Measurements from ENCODE around the gene XDH.

Gene XDH

DNA sequence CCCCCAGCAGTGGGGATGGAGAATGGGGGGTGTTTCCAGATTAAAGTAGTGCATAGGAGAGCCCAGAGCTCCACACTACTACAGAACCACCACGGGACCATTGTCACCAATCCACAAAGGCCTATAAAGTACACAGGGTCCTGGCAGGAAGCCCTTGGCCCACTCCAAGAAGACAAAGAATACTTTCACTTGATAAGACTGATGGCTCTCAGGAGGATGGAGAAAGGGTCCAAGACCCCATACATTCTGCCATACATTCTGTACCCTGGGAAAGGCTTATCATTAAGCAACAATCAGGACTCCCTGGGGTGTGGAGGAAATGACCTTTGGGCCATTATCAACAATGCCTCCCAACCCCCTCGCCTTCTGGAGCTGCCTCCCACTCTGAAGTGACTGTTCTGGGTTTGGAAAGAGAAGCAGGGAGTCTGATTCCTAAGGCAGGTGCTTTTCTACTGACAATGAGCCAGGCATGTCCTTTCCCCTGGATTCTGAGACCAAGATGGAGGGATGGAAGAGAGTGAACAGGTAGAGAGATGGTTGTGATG is 85.4 kb downstream of the XDH start:
- DNase-seq (ENCODE audit: low spot score) = no peak

DNA sequence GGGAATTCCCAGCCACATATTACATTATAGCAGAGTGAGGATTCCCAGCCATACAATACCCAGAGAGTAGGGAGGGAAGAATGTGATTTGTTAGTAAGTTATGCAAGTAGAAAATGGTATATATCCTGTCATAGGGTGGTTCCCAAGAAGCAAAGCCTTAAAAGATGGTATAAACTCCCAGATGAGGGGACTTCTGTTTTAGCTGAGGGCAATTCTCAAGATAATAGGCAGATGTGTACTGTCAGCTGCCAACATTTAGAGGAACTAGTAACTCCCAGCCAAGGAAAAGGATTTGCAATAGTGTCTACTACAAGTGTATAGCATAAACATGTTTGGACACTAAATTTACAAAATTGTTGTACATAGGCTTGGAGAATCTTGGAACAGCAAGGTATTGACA is 86.5 kb downstream of the XDH start:
- DNase-seq (ENCODE audit: low spot score) = no peak

DNA sequence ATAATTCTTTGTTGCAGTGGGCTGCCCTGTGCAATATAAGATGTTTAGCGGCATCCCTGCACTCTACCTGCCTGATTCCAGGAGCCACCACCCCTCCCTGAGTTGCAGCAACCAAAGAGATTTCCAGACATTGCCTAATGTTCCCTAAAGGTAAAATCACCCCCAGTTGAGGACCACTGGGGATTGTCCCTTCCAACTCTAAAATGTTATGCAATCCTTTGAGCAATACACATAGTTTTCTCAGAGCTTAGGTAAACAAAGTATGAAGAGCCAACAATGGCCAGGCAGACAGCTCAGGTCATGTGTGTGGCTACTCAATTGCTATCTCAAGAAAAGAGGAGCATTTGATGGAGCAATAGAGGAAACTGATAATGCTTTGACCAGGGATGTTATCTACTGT is 87.0 kb downstream of the XDH start:
- no peak for DNase-seq (ENCODE audit: low spot score)

DNA sequence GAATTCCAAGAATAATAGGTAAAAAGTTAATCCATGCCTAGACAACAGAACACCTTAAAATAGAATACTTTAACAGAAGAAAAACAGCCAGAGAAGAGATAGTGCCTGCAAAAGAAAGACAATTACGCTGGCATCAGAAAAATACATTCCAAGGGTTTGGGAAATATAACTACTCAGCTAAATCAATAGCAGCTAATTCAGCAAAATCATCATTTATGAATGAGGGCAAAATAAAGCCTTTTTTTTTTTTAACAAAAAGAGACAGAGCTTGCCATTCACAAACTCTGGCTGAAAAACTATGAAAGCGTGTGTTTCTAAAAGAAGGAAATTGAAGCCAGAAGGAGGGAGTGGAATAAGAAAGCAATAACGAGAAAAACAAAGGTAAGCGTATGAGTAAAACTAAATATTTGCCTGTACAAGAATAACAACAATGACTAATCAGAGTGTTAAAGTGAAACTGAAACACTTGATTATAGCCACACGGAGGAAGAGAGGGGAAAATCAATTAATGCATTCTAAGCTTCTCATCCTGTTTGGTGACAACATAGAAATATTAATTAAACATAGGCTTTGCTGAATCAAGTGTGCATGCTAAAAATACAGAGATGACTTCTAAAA is 90.4 kb downstream of the XDH start:
- no peak for DNase-seq (ENCODE audit: low spot score)

DNA sequence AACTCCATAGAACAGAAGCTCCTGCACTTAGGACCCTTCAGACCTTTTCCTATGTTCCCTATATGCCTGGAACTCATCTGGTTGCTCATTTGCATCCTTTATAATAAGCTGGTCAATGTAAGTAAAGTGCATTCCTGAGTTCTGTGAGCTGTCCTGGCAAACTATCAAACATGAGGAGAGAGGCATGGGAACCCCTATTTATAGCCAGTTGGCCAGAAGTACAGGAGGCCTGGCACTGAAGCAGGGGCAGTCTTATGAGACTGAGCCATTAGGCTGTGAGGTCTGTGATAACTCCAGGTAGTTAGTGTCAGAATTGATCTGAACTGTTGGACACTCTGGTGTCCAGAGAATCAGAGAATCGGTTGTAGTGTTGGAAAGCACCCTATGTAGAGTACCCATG is 92.2 kb downstream of the XDH start:
- no peak for DNase-seq (ENCODE audit: low spot score)

DNA sequence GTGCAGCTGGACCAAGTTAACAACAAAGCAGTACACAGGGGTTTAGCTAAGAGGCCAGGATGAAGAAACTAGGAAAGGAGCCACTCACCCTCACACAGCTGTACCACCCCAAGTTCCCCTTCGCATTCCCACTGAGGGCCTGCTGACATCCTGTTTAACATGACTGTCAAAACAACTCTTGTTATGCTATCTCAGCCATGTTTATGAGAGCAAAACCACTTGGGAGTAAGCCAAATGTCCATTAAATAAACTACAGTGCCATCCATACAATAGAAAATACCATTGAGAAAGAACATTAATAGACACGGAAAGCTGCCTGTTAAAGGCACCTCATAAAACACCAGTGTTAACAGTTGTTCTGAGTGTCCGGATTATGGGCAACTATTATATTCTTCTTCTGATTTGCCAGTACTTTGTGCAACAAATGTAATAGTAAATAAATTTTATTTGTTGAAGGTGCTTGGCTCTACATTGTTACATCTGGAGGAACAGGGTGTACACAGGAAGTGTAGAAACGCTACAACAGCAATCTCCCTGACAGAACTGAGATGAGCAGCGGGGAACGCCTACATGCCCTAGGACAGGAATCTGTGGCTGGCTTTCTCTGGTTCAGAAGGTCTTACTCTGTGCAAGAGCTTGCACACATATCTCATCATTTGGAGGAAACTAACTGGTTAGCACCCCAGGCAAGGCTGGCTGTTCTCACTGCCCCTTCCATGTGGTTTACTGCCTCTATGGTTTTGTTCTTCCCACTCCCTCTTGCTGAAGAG is 95.0 kb downstream of the XDH start:
- no peak for DNase-seq (ENCODE audit: low spot score)

DNA sequence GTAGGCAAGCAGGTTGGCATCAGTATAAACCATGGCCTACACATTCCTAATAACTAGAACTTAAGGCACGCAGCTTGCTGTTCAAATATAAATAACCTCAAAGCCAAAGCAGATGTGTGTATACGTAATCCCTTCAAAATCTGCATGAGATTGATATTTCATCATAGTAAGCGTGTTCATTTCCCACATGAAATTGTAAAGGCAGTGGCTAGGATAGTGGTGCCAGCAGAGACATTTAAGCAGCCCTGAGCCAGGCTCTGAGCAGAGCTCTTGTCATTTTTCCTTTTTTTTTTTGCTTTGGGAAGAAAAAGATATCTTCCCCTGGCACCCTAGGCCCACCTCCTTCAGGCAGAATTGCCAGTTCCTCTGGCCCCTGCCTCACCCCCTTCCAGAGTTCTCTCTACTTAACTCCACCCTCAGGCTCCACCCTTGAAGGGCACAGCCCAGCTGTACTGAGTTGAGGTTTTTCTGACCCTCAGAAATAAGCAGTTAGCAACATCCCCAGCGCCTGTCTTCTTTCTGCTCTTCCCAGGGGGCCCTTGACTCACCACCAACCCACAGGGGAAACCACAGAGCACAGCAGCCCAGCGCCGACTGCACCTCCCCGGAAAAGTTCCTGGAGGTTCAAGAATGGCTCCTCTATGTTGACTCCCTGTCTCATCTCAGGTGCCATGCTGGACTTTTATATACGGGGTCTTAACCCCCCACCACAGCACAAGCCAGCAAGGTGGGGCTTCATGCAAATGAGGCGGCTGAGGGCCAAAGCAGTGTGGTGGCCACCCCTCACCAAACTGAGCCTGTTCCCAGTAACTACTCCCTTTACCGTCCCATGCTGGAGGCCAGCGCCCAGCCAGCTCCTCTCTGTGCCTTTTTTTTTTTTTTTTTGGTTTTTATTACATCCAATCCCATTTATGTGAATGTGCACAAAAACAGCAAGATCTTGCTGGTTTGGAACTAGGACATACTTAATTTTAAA is 95.9 kb downstream of the XDH start:
- DNase-seq (ENCODE audit: low spot score) = no peak

DNA sequence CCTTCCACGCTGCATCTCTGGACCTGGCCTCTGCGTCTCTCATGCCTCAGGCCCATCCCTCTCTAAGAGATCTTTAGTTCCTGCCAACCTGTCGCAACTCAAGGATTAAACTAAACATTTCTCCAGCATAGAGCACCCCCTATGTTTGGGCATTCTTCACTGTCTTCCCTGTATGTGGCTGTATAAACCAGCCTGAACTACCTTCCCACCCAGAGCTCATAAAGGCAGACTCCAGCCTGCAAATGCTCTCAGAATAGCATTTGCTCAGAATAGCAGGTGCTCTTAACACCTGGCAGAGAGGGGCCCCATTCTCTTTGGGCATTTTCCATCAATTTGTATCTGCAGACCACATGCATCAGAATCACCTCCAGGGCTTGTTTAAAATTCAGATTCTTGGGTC is 97.1 kb downstream of the XDH start:
- no peak for DNase-seq (ENCODE audit: low spot score)

DNA sequence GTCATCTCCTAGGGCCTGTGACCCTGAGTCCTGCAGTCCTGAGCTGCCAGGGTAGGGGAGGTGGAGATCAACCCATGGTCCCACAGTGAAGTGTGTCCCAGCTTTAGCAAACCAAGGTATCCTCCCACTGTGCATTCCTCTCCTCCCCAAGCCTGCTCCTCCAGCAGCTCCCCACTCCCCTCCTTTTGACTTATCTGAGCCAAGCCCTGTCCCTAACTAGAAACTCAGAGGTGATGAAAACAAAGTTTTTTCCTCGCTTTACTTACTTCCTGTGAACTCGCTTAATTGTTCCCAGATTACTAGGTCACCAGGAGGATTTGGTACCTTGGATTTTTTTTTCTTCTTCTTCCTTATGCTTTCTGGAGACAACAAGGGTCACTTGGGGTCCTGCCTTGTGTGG is 99.8 kb downstream of the XDH start:
- DNase-seq (ENCODE audit: low spot score) = no peak

DNA sequence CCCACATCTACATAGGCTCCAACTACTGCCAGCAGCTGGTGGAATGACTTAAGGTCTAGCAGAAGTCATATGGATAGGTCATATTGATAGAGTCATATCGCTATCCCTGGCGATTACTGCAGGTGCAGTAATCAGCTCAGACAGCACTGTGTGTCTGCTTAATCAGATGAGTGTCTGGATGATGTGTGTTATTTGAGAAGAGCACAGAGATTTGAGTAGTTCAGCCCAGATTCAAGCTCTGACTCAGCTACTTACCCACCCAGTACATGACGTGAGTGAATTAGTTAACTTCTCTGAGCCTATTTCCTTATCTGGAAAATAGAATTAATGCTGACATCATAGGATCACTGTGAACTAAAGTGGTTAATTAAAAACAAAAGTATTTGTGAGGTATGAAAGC is 101.6 kb downstream of the XDH start:
- DNase-seq (ENCODE audit: low spot score) = no peak

DNA sequence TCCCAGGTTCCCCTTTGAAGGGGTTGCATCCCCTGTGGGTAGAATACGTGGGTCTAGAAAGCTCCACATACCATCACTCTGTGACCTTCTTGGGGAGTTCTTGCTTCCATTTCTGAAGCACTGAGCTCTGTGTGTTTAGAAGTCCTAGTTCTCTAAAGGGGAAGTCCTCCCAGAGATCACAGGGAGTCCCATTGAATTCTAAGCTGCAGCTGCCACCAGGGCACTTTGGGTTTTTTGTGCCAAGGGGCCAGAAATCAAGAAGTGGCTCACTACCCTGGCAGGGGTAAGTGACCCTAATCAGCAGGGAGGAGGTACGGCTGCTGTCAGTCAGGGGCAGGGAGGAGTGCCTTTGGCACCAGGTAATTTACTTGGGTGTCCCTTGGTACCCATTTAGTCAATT is 109.7 kb downstream of the XDH start:
- DNase-seq (ENCODE audit: low spot score) = no peak

DNA sequence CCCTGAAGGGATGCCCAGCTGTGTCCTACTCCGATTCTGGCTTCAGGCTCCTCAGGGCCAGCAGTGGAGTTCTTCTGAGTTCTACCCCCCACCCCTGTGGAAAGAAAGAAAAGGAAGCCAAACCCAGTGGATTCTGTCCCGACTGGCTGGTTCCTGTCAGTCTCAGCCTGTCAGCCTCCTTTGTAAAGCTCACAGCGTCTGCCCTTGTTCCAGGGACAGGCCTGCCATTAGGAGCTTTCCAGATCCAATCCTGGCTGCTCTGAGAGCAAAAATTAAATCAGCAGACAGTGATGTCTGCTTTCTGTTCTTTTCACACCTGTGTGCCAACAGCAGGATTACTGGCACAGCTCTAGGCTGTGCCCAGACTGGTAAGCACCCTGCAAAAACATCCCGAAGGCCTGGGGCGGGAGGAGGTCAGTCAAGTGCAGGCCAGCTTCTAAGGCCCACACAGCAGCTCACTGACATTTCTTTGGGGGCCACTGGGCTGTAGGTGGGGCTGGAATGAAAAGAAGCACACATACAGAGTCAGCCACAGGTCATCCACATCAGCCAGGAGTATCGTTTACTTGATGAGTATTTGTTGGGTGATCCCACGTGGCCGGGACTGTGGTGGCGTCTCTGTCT is 111.5 kb downstream of the XDH start:
- peak; percentile 31 for DNase-seq (ENCODE audit: low spot score)

DNA sequence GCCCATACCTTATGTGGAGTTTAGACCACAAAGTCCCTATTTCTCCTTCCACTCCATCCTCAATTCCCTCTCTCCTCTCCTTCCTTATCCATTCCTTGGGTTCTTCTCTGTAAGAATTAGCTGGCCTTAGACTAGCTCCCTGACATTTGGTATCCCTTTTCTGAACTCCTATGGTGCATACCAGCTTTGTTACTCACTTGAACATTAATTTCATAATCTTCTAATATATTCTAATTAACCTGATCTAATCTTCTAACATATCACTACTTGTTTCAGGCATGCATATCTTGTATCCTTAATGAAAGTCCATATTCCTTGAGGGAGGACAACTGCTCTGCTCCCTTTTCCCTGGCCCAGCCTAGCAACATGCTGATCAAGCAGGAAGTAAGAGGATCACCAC is 114.2 kb downstream of the XDH start:
- no peak for DNase-seq (ENCODE audit: low spot score)

DNA sequence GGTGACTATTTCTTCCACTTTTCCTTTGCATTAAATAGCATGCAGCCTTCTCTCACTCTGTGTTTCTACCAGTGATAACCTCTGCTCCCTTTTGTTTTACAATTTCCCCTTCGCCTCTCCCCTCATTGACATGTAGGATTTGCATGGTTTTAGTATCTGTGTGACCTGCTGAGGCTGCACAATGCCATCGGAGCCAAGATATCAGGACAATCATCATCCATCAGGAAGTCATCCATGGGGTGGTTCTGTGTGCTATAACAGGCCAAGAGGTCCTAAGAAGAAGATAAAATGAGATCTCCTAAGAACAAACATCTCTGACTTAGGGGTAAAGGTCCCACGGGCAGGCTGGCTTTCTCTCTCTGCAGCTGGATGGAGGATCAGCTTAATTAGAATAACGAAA is 115.0 kb downstream of the XDH start:
- no peak for DNase-seq (ENCODE audit: low spot score)

DNA sequence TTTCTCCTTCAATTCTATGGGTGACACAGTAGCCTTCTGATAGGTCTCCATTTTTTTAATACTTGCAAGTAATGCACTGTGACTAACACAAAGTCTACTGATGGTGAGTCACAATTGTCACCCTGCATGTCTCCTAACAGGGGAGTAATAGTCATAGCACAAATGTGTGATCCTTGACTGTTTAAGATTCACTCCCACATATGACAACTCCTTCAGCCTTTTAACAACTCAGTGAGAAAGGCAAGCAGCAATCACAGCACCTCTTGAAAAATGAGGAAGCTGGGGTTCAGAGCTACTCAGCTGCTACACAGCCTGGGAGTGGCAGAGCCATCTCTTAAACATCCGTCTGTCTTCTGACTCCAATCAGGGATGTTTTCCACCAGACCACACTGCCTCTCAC is 116.8 kb downstream of the XDH start:
- DNase-seq (ENCODE audit: low spot score) = no peak

DNA sequence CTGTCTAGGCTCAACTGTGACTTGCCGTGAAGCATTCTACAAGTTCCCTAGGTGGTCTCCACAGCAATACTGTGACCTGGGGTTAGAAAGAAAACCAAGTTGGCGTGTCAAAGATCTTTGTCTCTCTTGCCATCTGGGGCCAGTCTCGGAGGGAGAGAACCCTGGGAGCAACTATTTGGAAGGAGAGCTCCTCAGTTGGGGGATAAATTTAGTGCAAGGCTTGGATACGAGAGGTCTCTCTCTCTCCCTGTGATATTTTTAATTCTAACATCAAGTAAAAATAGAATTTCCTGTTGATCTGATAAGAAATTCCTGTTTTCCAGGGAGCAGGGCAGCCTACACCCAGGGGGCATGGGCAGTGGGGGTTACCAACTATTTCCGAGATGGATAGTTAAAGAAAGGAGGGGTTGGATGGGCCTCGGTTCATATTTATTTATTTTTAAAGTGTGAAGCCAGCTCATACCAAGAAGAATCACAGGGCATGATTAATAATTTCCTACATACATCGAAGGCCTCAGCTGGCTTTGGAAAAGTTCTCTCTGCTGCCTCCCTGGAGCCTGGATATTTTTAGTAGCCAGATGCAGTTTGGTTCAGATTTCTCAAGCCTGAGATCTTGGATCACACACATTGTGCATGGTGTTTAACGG is 117.8 kb downstream of the XDH start:
- no peak for DNase-seq (ENCODE audit: low spot score)

DNA sequence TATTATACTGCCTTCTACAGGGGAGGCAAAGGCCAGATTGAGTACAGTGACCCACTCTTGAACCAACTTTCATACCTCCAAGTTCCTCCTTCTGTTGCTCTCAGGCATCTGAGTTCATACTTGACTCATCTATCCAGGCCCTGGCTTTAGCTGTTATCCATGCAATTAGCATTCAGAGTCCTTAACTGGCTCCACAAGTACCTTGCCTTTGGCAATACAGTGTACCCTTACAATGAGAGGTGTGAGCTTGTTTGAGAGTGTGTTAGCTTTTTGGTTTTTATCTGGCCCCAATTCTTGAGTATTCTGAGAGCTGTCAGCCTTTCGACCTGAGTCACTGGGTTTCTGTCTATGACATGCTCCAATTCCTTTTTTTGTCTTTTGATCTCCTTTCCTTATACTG is 120.3 kb downstream of the XDH start:
- no peak for DNase-seq (ENCODE audit: low spot score)

DNA sequence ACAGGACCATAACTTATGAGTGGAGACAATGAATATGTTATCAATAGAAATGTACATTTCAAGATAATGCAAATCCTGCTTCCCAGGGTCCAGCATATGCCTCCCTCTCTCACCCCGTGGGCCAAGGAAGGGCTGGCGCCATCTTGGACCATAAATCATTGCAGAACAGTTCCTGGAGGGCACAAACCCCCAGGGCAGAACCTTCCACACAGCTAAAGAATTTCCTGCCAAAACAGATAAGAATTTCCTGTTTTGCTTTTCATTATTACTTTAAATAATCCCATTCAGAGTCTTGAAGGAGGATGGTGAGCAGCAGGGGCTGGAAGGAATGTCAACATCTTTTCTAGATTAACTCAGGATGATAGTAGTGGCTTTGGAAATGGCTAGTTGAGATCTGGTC is 126.9 kb downstream of the XDH start:
- DNase-seq (ENCODE audit: low spot score) = no peak

DNA sequence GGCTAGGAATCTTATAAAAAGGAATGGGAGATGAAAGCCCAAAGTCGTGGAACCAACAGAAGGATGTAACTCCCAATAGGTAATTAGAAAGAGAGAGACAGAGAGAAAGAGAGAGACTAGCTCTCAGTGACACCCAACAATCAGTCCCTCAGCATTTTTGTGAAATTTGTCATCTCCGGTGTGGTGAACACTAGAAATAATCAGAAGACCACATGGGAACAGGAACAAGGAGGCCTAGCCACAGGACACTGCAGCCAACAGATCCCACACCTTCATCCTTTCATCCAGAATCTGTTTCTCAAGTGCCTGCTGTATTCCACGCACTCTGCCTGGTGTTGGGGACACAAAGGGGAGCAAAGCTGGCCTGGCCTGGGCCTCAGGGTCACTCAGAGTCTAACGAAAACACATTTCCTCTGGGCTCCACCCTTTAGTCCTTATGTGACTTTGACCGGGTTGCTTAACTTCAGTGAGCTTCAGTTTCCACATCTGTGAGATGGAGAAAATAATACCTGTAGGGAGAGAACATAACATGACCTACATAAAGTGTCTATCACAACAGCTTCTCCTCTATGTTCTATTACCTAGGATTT is 127.5 kb downstream of the XDH start:
- DNase-seq (ENCODE audit: low spot score) = no peak

DNA sequence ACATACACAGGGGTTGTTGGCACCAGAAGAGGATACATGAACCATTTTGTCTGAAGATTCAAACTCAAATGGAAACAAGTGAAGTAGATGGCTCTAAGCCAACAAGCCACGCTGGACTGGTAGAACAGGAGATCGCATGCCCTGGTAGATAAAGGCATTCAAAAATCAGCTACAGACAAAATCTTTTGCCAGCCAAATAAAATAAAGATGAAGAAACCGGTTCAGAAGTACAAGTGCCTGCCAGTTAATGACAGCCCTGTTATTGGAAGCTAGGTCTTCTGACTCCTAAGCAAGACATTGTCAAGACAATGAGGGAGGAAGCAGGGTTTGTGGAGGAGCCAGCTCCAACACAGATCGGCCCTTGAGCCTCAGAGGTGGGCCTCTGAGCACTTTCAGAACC is 128.3 kb downstream of the XDH start:
- DNase-seq (ENCODE audit: low spot score) = no peak

Measured in globus pallidus (tissue), 1 donor.